ENCODE measurements around the gene DLX5.

Gene DLX5

DNA sequence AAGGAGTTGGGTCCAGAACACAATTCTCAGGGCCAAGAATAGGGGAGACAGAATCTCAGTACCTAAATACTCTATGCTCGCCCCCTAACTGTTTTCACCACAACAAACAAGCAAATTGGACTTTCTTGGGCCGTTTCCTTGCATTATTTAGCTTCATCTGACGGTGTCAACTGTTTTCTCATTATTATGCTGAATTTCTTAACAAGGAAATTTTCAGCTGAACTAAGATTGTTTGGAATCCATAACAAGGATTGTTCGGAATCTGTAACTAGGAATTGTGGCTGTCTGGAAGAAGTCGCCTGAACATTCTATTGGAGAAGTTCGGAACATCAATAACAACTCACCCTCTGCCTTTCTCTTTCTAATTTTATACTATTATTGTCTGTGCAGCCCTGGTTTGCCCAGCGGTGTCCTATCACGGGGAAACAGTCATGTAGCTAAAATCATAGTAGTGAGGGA lies 34.7 kb downstream of the DLX5 start:
- no peak for DNase-seq

DNA sequence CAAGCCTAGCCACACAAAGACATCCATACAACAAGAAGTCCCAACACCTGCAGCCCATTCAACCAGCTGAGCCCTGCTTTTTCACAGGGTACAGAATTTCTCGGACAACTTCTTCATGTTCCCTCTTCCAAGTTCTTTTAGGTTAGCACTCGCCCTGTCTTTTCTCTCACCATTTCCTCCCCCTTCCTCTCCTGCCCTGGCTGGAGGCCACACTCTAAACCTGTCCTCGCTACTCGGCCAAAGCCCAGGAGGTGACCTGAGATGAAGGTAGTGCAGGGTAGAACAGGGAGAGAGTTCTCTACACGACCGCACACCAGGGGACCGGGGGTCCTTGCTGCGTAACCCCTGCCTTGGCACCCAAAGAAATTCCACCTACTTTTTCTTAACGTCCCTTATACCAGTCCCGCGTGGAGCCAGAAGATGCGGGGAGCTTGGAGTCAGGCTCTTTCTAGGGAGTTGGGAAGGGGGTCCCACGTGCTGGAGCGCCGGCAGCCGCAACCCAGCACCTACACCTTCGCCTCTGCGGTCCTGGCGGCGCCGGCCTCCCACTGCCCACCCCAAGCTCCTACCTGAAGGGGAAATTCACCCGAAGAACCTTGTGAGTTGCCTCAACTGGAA lies 35.3 kb downstream of the DLX5 start:
- no peak for DNase-seq

DNA sequence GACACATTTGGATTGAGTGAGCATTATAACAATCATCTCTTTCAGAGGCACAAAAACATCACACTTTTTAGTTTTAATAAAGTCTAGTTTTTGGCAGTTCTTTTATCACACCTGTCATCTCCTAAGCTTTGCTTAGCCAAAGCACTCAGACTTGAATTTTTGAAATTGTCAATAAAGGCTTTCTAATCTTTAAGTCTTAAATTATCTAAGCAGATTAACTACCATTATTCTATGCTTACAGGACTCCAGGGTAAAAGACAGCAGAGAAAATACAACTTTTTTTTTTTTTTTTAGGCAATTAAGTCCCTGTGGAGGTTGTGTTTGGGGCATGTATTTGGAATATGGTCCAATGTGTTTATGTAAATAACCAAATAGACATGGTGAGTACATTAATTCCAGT lies 36.9 kb downstream of the DLX5 start:
- DNase-seq: no peak

DNA sequence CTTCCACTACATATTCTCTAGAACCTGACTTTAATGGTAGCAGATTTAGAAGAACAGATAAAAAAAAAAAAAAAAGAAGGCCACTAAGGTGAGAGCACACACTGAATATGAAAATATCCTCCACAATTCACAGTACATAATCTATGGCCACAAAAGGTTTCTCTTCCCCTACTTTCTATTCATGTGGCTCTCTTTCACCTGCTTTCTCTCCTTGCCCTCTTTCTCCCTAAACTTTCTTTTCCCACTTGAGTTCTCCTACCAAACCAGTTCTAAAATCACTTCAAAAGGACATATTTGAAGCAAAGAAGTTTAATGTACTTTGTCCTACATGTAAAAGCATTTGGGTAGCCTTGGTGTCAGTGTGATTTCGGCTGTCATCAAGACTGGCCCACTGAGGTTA lies 37.7 kb downstream of the DLX5 start:
- DNase-seq: no peak

DNA sequence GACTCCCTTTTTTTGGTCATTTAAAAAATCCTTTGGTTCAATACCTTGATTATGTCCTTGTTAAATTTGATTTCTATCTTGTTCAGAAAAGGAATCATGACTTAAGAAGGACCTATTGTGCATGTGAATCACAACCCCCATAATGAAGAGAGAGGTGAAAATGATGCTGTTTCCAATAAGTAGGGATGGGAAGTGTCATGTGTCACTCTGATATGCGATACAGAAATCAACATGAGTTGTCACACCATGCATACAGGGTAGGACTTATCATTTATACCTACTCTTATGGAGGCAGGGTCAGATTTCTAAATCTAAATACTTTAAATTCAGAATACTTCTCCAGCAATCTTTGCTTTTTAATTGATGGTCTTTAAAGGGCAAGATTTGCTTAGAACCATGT lies 38.6 kb downstream of the DLX5 start:
- no peak for DNase-seq

DNA sequence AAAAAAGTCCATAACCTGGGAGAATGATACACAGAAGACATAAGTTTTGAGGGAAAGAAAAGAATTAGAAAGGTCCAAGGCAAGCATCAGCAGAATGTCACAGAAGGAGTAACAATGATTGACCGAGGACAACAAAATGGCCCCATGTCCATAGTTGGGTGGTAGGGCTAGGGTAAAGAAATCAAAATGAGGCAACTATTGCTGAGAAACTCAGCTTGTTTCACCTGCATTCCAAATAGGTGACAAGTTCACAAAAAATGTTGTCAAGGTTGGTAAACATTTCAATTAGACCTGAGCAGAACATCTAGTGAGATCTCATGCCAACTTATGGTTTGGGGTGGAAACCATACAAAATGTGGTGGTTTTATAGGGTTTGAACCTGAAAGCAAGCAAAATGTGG lies 42.0 kb downstream of the DLX5 start:
- no peak for DNase-seq

DNA sequence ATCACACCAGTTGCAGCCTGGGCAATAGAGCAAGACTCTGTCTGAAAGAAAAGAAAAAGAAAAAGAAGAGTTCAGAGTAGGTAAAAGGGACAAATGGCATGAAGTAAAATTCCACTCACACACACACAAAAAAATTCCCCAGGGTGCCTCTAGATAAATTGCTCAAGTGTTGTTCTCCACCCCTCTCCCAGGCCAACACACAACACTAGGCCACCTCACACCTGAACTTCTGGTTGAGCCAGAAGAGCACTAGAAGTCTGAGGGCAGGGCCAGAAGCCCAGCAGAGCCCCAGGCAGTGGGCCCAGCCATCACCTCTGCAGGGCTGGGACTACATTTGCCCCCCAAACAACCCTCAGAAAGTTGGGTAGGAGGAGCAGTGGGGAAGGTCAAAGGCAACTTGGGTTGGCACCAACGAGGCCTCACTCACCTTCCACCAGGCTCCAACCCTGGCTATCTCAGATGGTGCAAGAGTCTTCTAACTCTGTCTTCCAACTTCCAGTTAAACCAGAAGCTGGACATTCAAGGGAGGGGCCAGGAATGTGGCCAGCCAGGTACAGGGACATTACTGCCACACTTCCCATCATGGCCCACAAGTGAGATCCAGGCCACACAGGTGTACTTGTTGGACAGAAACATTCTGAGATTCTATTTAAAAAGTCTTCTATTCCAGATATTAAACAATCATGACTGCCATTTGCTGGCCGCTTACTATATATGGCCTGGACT lies 44.9 kb downstream of the DLX5 start:
- DNase-seq: no peak

DNA sequence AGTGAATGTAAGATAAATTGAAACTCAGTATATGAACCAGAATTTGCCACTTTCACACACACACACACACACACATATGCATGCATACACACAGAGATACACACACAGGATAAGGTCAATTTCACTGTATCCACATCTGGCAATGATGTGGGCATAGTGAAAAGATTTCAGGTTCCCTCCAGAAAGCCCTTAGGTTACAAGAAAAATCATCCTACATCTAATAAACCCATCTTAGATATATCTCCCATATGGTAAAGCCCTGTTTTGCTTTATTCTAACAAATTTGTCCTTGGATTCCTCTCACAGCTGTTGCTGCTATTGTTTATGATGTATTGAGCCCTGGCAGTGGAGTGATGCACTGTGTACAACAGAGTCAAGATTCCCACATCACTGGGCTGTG lies 47.2 kb downstream of the DLX5 start:
- DNase-seq: no peak

DNA sequence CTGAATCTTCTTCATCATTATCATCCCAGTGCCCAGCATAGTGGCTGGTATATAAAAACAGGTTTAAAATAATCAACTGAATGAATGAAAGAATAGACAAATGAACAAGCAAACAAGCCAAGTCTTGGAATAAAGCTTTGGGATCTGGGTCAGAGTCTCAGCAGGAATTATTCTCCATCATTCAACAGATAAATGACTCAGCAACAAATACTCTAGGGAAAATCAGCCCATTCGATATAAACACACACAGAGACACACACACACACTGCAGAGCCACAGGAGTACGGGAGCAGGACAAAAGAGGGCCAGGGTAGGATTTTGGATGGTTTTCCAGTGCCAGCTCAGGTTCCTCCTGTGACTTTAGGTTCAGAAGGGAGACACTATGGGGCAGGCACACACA lies 48.5 kb downstream of the DLX5 start:
- no peak for DNase-seq

DNA sequence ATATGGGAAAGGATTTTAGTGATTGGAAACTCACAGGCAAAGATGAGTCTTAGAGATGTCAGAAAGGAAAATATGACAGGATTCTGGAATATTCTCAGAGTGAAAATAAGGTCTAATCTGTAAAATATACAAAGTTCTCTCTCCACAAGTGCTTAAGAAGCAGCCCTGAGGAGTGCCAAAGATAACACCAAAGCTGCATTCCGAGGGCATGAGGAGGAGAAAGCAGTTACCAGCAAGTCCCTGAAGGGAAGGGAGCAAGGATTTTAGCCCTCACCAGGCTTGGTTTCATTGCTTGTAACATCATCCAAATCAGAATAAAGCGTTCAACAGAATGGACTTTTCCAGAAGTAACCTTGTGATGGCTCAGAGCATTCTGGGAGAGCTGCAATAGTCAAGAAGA lies 50.6 kb downstream of the DLX5 start:
- DNase-seq: no peak

DNA sequence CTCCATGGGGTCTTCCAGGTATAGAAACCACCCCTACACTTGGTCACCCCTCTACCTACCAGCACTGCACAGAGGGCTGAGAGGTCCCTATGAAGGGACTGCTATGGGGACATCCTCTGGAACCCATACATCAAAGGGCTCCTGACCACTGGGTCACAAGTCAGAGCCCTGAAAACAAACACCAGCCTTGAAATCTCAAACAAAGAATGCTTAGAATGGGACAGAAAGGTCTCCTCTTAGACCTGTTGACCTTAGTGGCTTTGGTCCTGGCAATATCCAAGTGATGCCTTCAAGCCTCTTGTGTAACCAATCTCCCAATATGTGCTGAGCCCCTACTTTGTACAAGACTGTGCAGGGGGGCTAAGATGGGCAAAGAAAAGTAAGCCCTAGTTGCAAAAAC lies 53.9 kb downstream of the DLX5 start:
- DNase-seq: no peak

Measured in bone marrow (tissue), 2 donors.